Liver (tissue), 4 donors: Measurements from ENCODE around the gene ICA1L. TPM values are rescaled to one million over a fixed set of nuclear protein-coding genes. Genes with fewer than 3 reads are reported as not detected.

Experiments used
- polyA plus RNA-seq, 2 donors: library from polyadenylated mRNA; stranded (reverse) in 1 of 2; unstranded in 1 of 2; fragments of 200-250 nt in 1 of 2; fragments of >200 nt in 1 of 2; fragmentation: Nextera tagmentation in 1 of 2; extraction: Ambion mirVana in 1 of 2; gene quantifications; one replicate each; pipeline versions ENCODE4 v1.2.1 to v1.2.3, GENCODE V29; 2013 to 2015
- total RNA-seq, 2 donors: library from RNA; depleted of rRNA; stranded (reverse); fragments of >200 nt; gene quantifications; one replicate each; pipeline ENCODE4 v1.2.3, GENCODE V29; 2014
- donor health status: healthy.
- donor health status: healthy.
- donor health status: healthy.

Gene ICA1L
- total and polyA plus RNA-seq, 4 donors: 0.15 to 1.7 (median 0.79) TPM

Other genes with a start within 250 kb of the ICA1L start
- gene FAM117B, start 236.8 kb downstream of the ICA1L start, total RNA-seq: 1 to 10 TPM; 2.9 to 3.4 TPM
- gene FAM117B, start 236.8 kb downstream of the ICA1L start, polyA plus RNA-seq: 1 to 10 TPM in 1 of 2 donors, under 1 TPM in 1; 0.65 to 1.8 TPM
- 10 to 100 TPM; 14.6 to 22.3 TPM for gene WDR12, start 39.9 kb upstream of the ICA1L start, total RNA-seq
- gene WDR12, start 39.9 kb upstream of the ICA1L start, polyA plus RNA-seq: 10 to 100 TPM in 1 of 2 donors, 1 to 10 TPM in 1; 6.6 to 26.1 TPM
- 1 to 10 TPM; 3.6 to 4.3 TPM for gene CARF, start 40.5 kb upstream of the ICA1L start, total RNA-seq
- gene CARF, start 40.5 kb upstream of the ICA1L start, polyA plus RNA-seq: 1 to 10 TPM in 1 of 2 donors, under 1 TPM in 1; 0.98 to 2.2 TPM
- gene NBEAL1, start 143.1 kb upstream of the ICA1L start, total RNA-seq: 10 to 100 TPM; 12.0 to 47.9 TPM
- gene NBEAL1, start 143.1 kb upstream of the ICA1L start, polyA plus RNA-seq: 10 to 100 TPM in 1 of 2 donors, 1 to 10 TPM in 1; 4.4 to 22.1 TPM